ENCODE results near the gene CD207.
A peak's percentile ranks its signal among the peaks of the same experiment; 100 is the strongest.

The CD207 gene

GRCh38 chr2:70795164-70795995 lies 40.2 kb downstream of the CD207 start:
- DNase-seq (ENCODE audit: low read depth in 1 of 2, low spot score in 1 of 2): no peak

- DNase-seq (ENCODE audit: low read depth in 1 of 2, low spot score in 1 of 2): no peak
These were observed 42.2 kb downstream of the CD207 start for GRCh38 chr2:70793450-70793849.

GRCh38 chr2:70790136-70790828 lies 45.3 kb downstream of the CD207 start, which contains the start of gene FIGLA:
TSS of gene FIGLA (minus strand) at chr2:70790643. CDS start at chr2:70790638, 5 bp downstream.
- DNase-seq (ENCODE audit: low read depth in 1 of 2, low spot score in 1 of 2): no peak

- peak; percentile 38 to 62 for DNase-seq (ENCODE audit: low read depth in 1 of 2, low spot score in 1 of 2)
These were observed 46.1 kb downstream of the CD207 start for GRCh38 chr2:70789304-70790135.

- peak in 1 of 2 donors; percentile 13 for DNase-seq (ENCODE audit: low read depth in 1 of 2, low spot score in 1 of 2)
These were observed 50.3 kb downstream of the CD207 start for GRCh38 chr2:70785137-70785911.

- no peak for DNase-seq (ENCODE audit: low read depth in 1 of 2, low spot score in 1 of 2)
These were observed 51.3 kb downstream of the CD207 start for GRCh38 chr2:70784320-70784719.
